ENCODE measurements around the gene CDH23. TPM values are rescaled to one million over a fixed set of nuclear protein-coding genes. Genes with fewer than 3 reads are reported as not detected.

Gene CDH23
- total RNA-seq, 1 experiment from 2014 or later, result 2.9 TPM

- Mint-ChIP-seq H3K9me3 (peaks cover 6% of the 10 kb centered on the region), H3K36me3 (0 out of 2 replicates have a peak, but pooled peaks cover 2% of the 10 kb centered on the region), H3K27me3 (ENCODE audit: low read depth) (peaks cover 32% of the 10 kb centered on the region), H3K4me3 (no peak overlapping the region), H3K27ac (no peak overlapping the region), H3K4me1 (peaks cover 7% of the 10 kb centered on the region; the same call in 1 of the 2 replicates)
- TF ChIP-seq AFF4 (CRISPR knock-in tag; IDR thresholded peaks at IDR 0.05; ENCODE audit: borderline replicate concordance), result no peak
- TF ChIP-seq ZNF423 (CRISPR knock-in tag; IDR thresholded peaks at IDR 0.05), result no peak
- no peak for TF ChIP-seq GTF2I (CRISPR knock-in tag; conservative IDR thresholded peaks at IDR 0.05)
- TF ChIP-seq ZNF232 (CRISPR knock-in tag; IDR thresholded peaks at IDR 0.05), result no peak
- no peak for TF ChIP-seq ATF3 (CRISPR knock-in tag; conservative IDR thresholded peaks at IDR 0.05)
- no peak for TF ChIP-seq PRDM15 (CRISPR knock-in tag; IDR thresholded peaks at IDR 0.05)
- TF ChIP-seq ZNF532 (CRISPR knock-in tag; IDR thresholded peaks at IDR 0.05; ENCODE audit: borderline replicate concordance), result no peak
- no peak for TF ChIP-seq PRRX2 (CRISPR knock-in tag; IDR thresholded peaks at IDR 0.05)
- TF ChIP-seq KAT7 (CRISPR knock-in tag; IDR thresholded peaks at IDR 0.05; ENCODE audit: borderline replicate concordance), result no peak
- TF ChIP-seq HMGXB4 (CRISPR knock-in tag; IDR thresholded peaks at IDR 0.05), result no peak
- TF ChIP-seq ATF1 (CRISPR knock-in tag; IDR thresholded peaks at IDR 0.05), result no peak
- TF ChIP-seq ZNF671 (CRISPR knock-in tag; IDR thresholded peaks at IDR 0.05), result no peak
- TF ChIP-seq ZSCAN18 (CRISPR knock-in tag; IDR thresholded peaks at IDR 0.05), result no peak
- no peak for TF ChIP-seq GRHL2 (CRISPR knock-in tag; IDR thresholded peaks at IDR 0.05; ENCODE audit: insufficient replicate concordance, severe bottlenecking)
- DNase-seq (ENCODE audit: low spot score), result no peak
- no peak for ATAC-seq
- ChIA-PET CTCF (interaction anchor here (0.6 to 1.5 kb wide), 6 partner anchors 17 to 120 kb away, joined by 3 to 5 read pairs (median 4); no protein-coding TSS in a partner anchor), POLR2A (no interaction called here)
Observed at GRCh38 chr10:71776481-71776925, 379.8 kb downstream of the CDH23 start.

Measured in WTC11 (cell line).